ENCODE results near the gene HIVEP3.

- no peak for TF ChIP-seq CTCF (optimal IDR thresholded peaks at IDR 0.05 in 1 of 3, IDR thresholded peaks at IDR 0.05 in 1 of 3, conservative IDR thresholded peaks at IDR 0.05 in 1 of 3; ENCODE audit: extremely low read depth in 1 of 3, insufficient read depth in 2 of 3, low read length in 3 of 3)
- no peak for TF ChIP-seq EZH2 (IDR thresholded peaks at IDR 0.05; ENCODE audit: low read length)
These were observed 441.8 kb downstream of the HIVEP3 start for GRCh38 chr1:41476807-41477361.

Data from keratinocyte (primary cell).